Measurements from ENCODE around the gene CCDC51. TPM values are rescaled to one million over a fixed set of nuclear protein-coding genes. Genes with fewer than 3 reads are reported as not detected.

CCDC51 gene
- polyA plus RNA-seq, 1 of the 3 experiments (the other 2 are of a cell fraction), result 24.2 TPM

DNA sequence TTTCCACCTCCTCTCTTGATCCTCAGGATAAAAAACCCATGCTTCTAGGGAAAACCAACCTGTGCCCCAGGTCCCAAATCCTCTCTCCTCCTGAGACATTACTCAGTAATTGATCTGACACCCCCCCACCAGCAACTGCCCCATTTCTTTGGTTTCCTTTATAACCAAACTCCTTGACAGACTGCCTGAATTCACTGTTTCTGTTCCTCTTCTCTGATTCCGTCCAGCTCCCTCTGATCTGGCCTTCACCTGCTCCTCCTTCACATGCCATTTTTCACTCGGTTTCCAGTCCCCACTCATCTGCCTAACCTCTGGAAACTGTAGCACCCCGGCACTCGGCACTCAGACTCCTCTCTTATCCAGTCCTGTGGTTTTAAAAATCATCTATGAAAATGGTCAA lies 2.1 kb downstream of the CCDC51 start:
- no peak for DNase-seq
- WGBS (ENCODE audit: low lambda C conversion rate), result 94% methylated on average over 4 of the region's 4 CpGs
- no peaks in the 10 kb centered on the region for H3K9me2 ChIP-seq
- H3K27me3 ChIP-seq (ENCODE audit: insufficient read depth), result no peaks in the 10 kb centered on the region
- peaks cover 6% of the 10 kb centered on the region for H3F3A ChIP-seq (replicated peaks; ENCODE audit: insufficient read depth)
- no peak overlapping the region for H3K4me2 ChIP-seq
- H4K20me1 ChIP-seq (ENCODE audit: insufficient read depth), result peaks cover 14% of the 10 kb centered on the region
- no peaks in the 10 kb centered on the region for H3K9me3 ChIP-seq
- H3K79me2 ChIP-seq (ENCODE audit: insufficient read depth), result peaks cover 41% of the 10 kb centered on the region
- H3K4me1 ChIP-seq (ENCODE audit: control insufficient read depth in 1 of 2, insufficient read depth in 2 of 2, low read depth in 1 of 2, low read length in 1 of 2), result peaks cover 8 to 24% of the 10 kb centered on the region in 2 experiments
- TF ChIP-seq MXI1 (IDR thresholded peaks at IDR 0.05; ENCODE audit: low read depth, low read length), result no peak
- TF ChIP-seq MEF2A (IDR thresholded peaks at IDR 0.05; ENCODE audit: borderline replicate concordance, low read depth), result no peak
- TF ChIP-seq, protein P1, sequence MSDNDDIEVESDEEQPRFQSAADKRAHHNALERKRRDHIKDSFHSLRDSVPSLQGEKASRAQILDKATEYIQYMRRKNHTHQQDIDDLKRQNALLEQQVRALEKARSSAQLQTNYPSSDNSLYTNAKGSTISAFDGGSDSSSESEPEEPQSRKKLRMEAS (IDR thresholded peaks at IDR 0.05; ENCODE audit: low read depth), result no peak
- no peak for TF ChIP-seq FOSL2 (IDR thresholded peaks at IDR 0.05; ENCODE audit: borderline replicate concordance, low read depth)
- H3K27ac ChIP-seq (ENCODE audit: low read depth in 2 of 2, low read length in 1 of 2), result no peak overlapping the region
- peaks cover 17 to 24% of the 10 kb centered on the region in 2 experiments for H3K36me3 ChIP-seq (replicated peaks in 1 of 2; ENCODE audit: control insufficient read depth in 1 of 2, insufficient read depth in 2 of 2, low read length in 1 of 2)
- CTCF ChIA-PET, result interaction anchor here (2.8 to 13.2 kb wide), 7 partner anchors 9 to 244 kb away, joined by 15 to 399 read pairs (median 93); partner anchors contain the start of gene PLXNB1
- POLR2A ChIA-PET, result no interaction called here
- H3K9ac ChIP-seq, result no peak overlapping the region
- no peak overlapping the region for H3K4me3 ChIP-seq (ENCODE audit: low read depth in 2 of 2, low read length in 1 of 2)
- no peak overlapping the region for H2AFZ ChIP-seq (ENCODE audit: low read depth)

DNA sequence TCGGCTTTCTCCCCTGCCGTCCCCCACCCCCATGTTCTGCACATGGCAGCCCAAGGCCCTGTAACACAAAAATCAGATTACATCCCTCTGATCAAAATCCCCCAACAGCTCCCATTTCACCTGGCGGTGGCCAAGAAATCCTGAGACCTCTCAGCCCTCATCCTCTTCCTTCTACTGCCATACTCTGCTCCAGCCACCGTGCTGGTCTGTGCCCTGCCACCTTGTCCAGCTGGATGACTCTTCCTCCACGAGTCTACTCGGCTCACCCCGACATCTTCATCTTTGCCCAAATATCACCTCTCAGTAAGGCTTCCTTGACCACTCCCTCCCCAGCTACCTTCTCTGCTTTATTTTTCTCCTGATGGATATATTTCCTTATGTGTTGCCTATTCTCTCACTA lies 3.1 kb downstream of the CCDC51 start:
- ChIA-PET CTCF (interaction anchor here (0.8 to 13.2 kb wide), 38 partner anchors 11 to 611 kb away, joined by 3 to 399 read pairs (median 18); partner anchors contain the start of genes ATRIP, CAMP, CDC25A and NME6), POLR2A (interaction anchor here (1.3 to 1.6 kb wide), 2 partner anchors 36 to 163 kb away, joined by 4 to 8 read pairs; no protein-coding TSS in a partner anchor)
- H3K9ac ChIP-seq, result no peak overlapping the region
- no peak for TF ChIP-seq JUND (IDR thresholded peaks at IDR 0.05)
- H3K4me1 ChIP-seq (ENCODE audit: control insufficient read depth in 1 of 2, insufficient read depth in 2 of 2, low read depth in 1 of 2, low read length in 1 of 2), result peaks cover 6 to 22% of the 10 kb centered on the region in 2 experiments
- H3K36me3 ChIP-seq (replicated peaks in 1 of 2; ENCODE audit: control insufficient read depth in 1 of 2, insufficient read depth in 2 of 2, low read length in 1 of 2), result peaks cover 11 to 29% of the 10 kb centered on the region in 2 experiments
- WGBS (ENCODE audit: low lambda C conversion rate), result 94% methylated on average over 7 of the region's 7 CpGs
- H3K4me2 ChIP-seq, result no peak overlapping the region
- H3K9me3 ChIP-seq, result no peaks in the 10 kb centered on the region
- no peak for DNase-seq
- no peak overlapping the region for H3K27ac ChIP-seq (ENCODE audit: low read depth in 2 of 2, low read length in 1 of 2)
- H3K27me3 ChIP-seq (ENCODE audit: insufficient read depth), result no peaks in the 10 kb centered on the region
- H3F3A ChIP-seq (replicated peaks; ENCODE audit: insufficient read depth), result peaks cover 4% of the 10 kb centered on the region
- H3K9me2 ChIP-seq, result no peaks in the 10 kb centered on the region
- H4K20me1 ChIP-seq (ENCODE audit: insufficient read depth), result peaks cover 13% of the 10 kb centered on the region
- H3K79me2 ChIP-seq (ENCODE audit: insufficient read depth), result peaks cover 32% of the 10 kb centered on the region
- H2AFZ ChIP-seq (ENCODE audit: low read depth), result no peak overlapping the region
- H3K4me3 ChIP-seq (ENCODE audit: low read depth in 2 of 2, low read length in 1 of 2), result no peak overlapping the region

DNA sequence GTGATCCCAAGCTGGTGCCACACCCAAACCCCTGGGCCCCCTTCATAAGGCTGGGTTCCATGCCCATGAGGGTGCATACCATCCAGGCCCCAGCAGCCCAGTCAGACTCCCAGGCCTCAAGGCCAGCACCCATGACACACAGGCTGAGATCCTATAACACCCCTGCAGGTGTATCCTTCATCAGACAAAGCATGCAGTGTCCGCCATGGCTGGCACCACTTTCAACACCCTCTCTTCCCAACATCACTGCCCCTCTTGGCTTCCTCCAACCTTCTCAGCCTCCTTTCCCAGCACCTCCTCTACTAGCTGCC lies 3.5 kb downstream of the CCDC51 start:
- H3K4me3 ChIP-seq (ENCODE audit: low read depth in 2 of 2, low read length in 1 of 2), result no peak overlapping the region
- WGBS (ENCODE audit: low lambda C conversion rate), result 22% methylated on average over 1 of the region's 1 CpG
- no peaks in the 10 kb centered on the region for H3K27me3 ChIP-seq (ENCODE audit: insufficient read depth)
- ChIA-PET CTCF (interaction anchor here (0.6 to 13.2 kb wide), 93 partner anchors 11 to 1059 kb away, joined by 3 to 399 read pairs (median 7); partner anchors contain the start of genes ATRIP, CAMP, CDC25A and FBXW12), POLR2A (interaction anchor here (0.6 to 1.6 kb wide), 5 partner anchors 11 to 242 kb away, joined by 3 to 8 read pairs (median 4); no protein-coding TSS in a partner anchor)
- H3K9ac ChIP-seq, result no peak overlapping the region
- peaks cover 27% of the 10 kb centered on the region for H3K79me2 ChIP-seq (ENCODE audit: insufficient read depth)
- peaks cover 2 to 18% of the 10 kb centered on the region in 2 experiments for H3K4me1 ChIP-seq (ENCODE audit: control insufficient read depth in 1 of 2, insufficient read depth in 2 of 2, low read depth in 1 of 2, low read length in 1 of 2)
- no peak overlapping the region for H3K4me2 ChIP-seq
- no peaks in the 10 kb centered on the region for H3K9me3 ChIP-seq
- H3F3A ChIP-seq (replicated peaks; ENCODE audit: insufficient read depth), result no peaks in the 10 kb centered on the region
- H4K20me1 ChIP-seq (ENCODE audit: insufficient read depth), result peaks cover 8% of the 10 kb centered on the region; the same call in 1 of the 2 replicates
- DNase-seq, result no peak
- no peak overlapping the region for H3K27ac ChIP-seq (ENCODE audit: low read depth in 2 of 2, low read length in 1 of 2)
- H2AFZ ChIP-seq (ENCODE audit: low read depth), result no peak overlapping the region
- H3K9me2 ChIP-seq, result no peaks in the 10 kb centered on the region
- peaks cover 7 to 25% of the 10 kb centered on the region in 2 experiments for H3K36me3 ChIP-seq (replicated peaks in 1 of 2; ENCODE audit: control insufficient read depth in 1 of 2, insufficient read depth in 2 of 2, low read length in 1 of 2)
- no peak for TF ChIP-seq NRF1 (IDR thresholded peaks at IDR 0.05; ENCODE audit: low read depth, low read length)
- TF ChIP-seq, protein P2, sequence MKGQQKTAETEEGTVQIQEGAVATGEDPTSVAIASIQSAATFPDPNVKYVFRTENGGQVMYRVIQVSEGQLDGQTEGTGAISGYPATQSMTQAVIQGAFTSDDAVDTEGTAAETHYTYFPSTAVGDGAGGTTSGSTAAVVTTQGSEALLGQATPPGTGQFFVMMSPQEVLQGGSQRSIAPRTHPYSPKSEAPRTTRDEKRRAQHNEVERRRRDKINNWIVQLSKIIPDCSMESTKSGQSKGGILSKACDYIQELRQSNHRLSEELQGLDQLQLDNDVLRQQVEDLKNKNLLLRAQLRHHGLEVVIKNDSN (IDR thresholded peaks at IDR 0.05; ENCODE audit: borderline replicate concordance, low read depth), result no peak
- no peak for TF ChIP-seq MXI1 (IDR thresholded peaks at IDR 0.05; ENCODE audit: low read depth, low read length)
- no peak for TF ChIP-seq NFIC (IDR thresholded peaks at IDR 0.05; ENCODE audit: borderline replicate concordance)
- TF ChIP-seq YY1 (IDR thresholded peaks at IDR 0.05; ENCODE audit: low read depth), result no peak
- TF ChIP-seq, protein P1 (IDR thresholded peaks at IDR 0.05; ENCODE audit: low read depth), result no peak
- TF ChIP-seq RFX5 (IDR thresholded peaks at IDR 0.05; ENCODE audit: low read length), result no peak
- no peak for TF ChIP-seq TCF12 (IDR thresholded peaks at IDR 0.05)
- TF ChIP-seq, protein P3, sequence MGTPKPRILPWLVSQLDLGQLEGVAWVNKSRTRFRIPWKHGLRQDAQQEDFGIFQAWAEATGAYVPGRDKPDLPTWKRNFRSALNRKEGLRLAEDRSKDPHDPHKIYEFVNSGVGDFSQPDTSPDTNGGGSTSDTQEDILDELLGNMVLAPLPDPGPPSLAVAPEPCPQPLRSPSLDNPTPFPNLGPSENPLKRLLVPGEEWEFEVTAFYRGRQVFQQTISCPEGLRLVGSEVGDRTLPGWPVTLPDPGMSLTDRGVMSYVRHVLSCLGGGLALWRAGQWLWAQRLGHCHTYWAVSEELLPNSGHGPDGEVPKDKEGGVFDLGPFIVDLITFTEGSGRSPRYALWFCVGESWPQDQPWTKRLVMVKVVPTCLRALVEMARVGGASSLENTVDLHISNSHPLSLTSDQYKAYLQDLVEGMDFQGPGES (IDR thresholded peaks at IDR 0.05; ENCODE audit: low read depth, low read length), result no peak
- TF ChIP-seq, protein P4, sequence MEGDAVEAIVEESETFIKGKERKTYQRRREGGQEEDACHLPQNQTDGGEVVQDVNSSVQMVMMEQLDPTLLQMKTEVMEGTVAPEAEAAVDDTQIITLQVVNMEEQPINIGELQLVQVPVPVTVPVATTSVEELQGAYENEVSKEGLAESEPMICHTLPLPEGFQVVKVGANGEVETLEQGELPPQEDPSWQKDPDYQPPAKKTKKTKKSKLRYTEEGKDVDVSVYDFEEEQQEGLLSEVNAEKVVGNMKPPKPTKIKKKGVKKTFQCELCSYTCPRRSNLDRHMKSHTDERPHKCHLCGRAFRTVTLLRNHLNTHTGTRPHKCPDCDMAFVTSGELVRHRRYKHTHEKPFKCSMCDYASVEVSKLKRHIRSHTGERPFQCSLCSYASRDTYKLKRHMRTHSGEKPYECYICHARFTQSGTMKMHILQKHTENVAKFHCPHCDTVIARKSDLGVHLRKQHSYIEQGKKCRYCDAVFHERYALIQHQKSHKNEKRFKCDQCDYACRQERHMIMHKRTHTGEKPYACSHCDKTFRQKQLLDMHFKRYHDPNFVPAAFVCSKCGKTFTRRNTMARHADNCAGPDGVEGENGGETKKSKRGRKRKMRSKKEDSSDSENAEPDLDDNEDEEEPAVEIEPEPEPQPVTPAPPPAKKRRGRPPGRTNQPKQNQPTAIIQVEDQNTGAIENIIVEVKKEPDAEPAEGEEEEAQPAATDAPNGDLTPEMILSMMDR (IDR thresholded peaks at IDR 0.05), result no peak
- no peak for TF ChIP-seq SIN3A (IDR thresholded peaks at IDR 0.05; ENCODE audit: borderline replicate concordance, low read depth, low read length)
